ENCODE data around the gene GYG1. TPM values are rescaled to one million over a fixed set of nuclear protein-coding genes. Genes with fewer than 3 reads are reported as not detected.

GYG1 gene
- total RNA-seq, 1 experiment from 2014 or later: 19.9 TPM

Other genes starting within 250 kb of the GYG1 start
- gene CPB1, start 163.7 kb upstream of the GYG1 start, total RNA-seq (2014; rRNA removed; shearing (Covaris generic)): not detected in 2 replicates
- gene CPA3, start 126.2 kb upstream of the GYG1 start, total RNA-seq (2014; rRNA removed; shearing (Covaris generic)): not detected in 2 replicates
- 43.6 and 48.6 TPM in 2 replicates for gene HLTF, start 95.0 kb downstream of the GYG1 start, total RNA-seq (2014; rRNA removed; shearing (Covaris generic))
- gene HPS3, start 138.1 kb downstream of the GYG1 start, total RNA-seq (2014; rRNA removed; shearing (Covaris generic)): 19.1 and 19.5 TPM in 2 replicates
- not detected in 2 replicates for gene CP, start 230.3 kb downstream of the GYG1 start, total RNA-seq (2014; rRNA removed; shearing (Covaris generic))

Measured in Daoy (cell line).